ENCODE data around the gene MAP3K9. TPM values are rescaled to one million over a fixed set of nuclear protein-coding genes. Genes with fewer than 3 reads are reported as not detected.

The MAP3K9 gene
- total RNA-seq, 1 experiment from 2014 or later, result 5.4 TPM

GRCh38 chr14:70692210-70692609 lies 117.1 kb downstream of the MAP3K9 start:
- in situ Hi-C loops (cut with HindIII; ENCODE audit: low pct_unique_long_range_greater_than_20kb, low sequenced_read_pairs), result no loop called here
- no peak for DNase-seq (ENCODE audit: low read depth, low spot score)

DNA sequence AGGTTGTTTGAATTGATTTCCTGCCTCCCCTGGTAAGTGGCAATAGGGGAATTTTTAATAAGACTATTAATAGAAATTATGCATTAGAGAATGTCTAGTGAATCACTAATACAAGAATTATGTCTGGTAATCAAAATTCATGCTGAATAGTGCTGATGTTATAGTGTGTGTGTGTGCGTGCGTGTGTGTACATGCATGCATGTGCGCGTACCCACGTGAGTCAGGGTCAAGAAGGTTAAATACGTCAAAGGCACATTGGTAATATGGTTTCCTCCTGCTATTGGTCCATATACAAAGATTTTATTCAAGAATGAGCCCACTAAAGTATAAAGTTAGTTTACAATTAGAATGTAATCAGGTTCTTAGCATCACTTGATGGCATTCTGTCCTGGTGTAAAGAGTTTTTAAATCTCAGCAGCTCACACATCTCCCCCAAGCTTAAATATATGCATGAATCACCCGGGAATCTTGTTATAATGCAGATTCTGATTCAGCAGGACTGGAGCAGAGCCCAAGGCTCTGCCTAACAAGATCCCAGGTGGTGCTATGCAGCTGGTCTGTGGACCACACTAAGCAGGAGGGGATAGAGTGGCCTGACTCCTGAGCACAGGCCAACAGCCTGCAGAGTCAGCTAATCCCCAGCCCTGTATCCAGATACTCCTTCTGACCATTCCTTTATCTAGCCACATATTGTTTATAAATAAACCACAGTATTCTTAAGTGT lies 123.7 kb downstream of the MAP3K9 start:
- DNase-seq (ENCODE audit: low read depth, low spot score), result no peak
- in situ Hi-C loops (cut with HindIII; ENCODE audit: low pct_unique_long_range_greater_than_20kb, low sequenced_read_pairs), result no loop called here

DNA sequence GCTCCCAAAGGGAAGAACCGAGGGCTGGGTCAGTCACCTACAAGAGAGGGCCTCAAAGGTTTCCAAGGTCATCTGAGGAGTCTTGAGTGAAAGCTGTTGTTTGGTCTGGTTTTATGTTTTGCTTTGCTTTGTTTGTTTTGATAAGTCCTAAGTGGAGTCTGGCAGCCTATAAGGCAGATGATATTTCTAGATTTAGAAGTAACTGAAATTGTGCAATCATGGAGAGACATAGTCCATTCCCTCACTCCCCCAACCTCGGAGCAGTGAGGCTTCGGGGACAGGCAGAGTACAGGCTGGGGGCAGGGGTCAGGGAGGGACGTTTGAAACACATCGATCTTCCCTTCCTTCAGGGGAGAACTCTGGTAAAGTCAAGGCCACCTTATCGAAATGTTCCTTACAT lies 125.3 kb downstream of the MAP3K9 start:
- DNase-seq (ENCODE audit: low read depth, low spot score), result no peak
- in situ Hi-C loops (cut with HindIII; ENCODE audit: low pct_unique_long_range_greater_than_20kb, low sequenced_read_pairs), result no loop called here

DNA sequence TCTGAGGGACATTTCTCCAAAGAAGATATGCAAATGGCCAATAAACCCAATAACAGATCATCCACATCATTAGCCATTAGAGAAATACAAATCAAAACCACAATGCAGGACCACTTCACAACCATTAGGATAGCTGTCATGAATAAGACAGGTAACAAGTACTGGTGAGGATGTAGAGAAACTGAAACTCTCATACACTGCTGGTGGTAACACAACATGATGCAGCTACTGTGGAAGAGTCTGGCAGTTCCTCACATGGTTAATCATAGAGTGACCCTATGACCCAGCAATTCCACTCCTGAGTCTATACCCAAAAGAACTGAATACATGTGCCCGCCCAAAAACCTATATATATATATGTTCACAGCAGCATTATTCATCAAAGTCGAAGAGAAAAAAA lies 128.6 kb downstream of the MAP3K9 start:
- DNase-seq (ENCODE audit: low read depth, low spot score), result no peak
- in situ Hi-C loops (cut with HindIII; ENCODE audit: low pct_unique_long_range_greater_than_20kb, low sequenced_read_pairs), result no loop called here

GRCh38 chr14:70677341-70677740 lies 132.0 kb downstream of the MAP3K9 start:
- DNase-seq (ENCODE audit: low read depth, low spot score), result no peak
- in situ Hi-C loops (cut with HindIII; ENCODE audit: low pct_unique_long_range_greater_than_20kb, low sequenced_read_pairs), result no loop called here

Other genes starting within 250 kb of the MAP3K9 start
- gene MED6, start 208.9 kb downstream of the MAP3K9 start, total RNA-seq (2014; rRNA removed; shearing (Covaris generic)), result 27.3 and 31.6 TPM in 2 replicates
- gene TTC9, start 167.6 kb downstream of the MAP3K9 start, total RNA-seq (2014; rRNA removed; shearing (Covaris generic)), result 0.05 and 0.08 TPM in 2 replicates
- 15.4 and 18.6 TPM in 2 replicates for gene PCNX1, start 97.9 kb upstream of the MAP3K9 start, total RNA-seq (2014; rRNA removed; shearing (Covaris generic))

Measured in SK-MEL-5 (cell line).